Mesenteric fat pad (tissue), 1 donor: ENCODE measurements around the gene MYL9. TPM values are rescaled to one million over a fixed set of nuclear protein-coding genes. Genes with fewer than 3 reads are reported as not detected.
A peak's percentile ranks its signal among the peaks of the same experiment; 100 is the strongest.

Source experiments
- DNase-seq: peaks from one replicate; pipeline ENCODE4 v3.0.0-alpha.2; 2020; ENCODE audit warnings: low spot score
- total RNA-seq: library from RNA; stranded (reverse); fragmentation: NEBNext Ultra II Directional; extraction: Animal tissue kit (Norgen Biotek cat#: 25700); gene quantifications from one replicate; pipeline ENCODE4 v1.2.1, GENCODE V29; 2021
- donor health status: DM: yes; HTN: yes; CAD: no.

Gene MYL9
- total RNA-seq, 1 donor from 2014 or later = 518 TPM

- peak; percentile 72 for DNase-seq
Measured at GRCh38 chr20:36525620-36526365, 15.5 kb upstream of the MYL9 start.

DNA sequence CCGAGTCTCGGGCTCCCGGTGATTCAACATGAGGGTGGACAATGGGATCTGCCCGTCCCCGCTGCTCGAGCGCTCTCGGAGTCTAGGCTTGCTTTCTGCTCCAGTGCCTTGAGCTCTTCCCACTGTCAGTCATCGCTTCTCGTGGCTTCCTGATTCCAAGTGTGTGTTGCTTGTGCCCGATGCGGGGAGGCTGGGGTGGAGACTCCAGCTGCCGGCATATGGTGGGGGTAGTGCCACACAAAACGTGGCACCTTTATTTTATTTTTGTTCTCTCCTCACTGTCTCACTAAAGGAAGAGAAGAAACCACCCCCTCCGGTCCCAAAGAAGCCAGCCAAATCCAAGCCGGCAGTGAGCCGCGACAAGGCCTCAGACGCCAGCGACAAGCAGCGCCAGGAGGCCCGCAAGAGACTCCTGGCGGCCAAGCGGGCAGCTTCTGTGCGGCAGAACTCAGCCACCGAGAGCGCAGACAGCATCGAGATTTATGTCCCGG lies 14.8 kb upstream of the MYL9 start:
- peak; percentile 39 for DNase-seq

DNA sequence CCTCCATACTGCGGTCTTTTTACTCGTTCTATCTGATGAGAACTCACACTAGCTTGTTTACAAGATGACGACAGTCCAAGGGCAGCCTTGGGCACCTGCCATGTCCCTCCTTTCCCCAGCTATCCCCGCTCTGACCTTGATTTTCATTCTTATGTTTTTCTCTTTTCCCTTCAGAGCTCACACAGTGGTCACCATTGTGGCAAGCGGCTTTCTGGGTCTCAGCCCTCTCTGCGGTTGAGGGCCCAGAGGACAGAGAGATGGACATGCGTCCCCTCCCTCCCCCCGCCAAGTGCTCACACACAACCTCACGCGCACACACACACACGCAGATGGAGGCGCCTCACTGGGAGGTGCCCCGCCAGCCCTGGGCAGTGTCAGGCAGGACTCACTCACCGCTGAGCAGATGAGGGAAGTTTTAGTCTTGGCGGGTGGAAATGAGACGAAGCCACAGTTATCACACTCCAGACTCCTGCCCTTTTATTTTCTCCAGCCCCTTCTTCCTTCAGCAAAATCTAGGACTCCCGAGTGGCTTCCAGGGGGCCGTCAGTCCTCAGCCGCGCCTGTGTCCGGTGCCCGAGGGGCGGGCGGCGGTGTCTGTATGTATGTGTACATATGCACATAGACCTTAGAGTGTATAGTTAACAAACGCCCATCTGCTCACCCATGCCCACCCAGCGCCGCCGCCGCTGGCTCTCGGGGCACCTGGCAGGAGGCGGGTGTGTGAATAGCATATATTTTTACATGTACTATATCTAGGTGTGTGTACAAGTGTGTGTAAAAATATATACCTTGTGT lies 13.8 kb upstream of the MYL9 start:
- DNase-seq = peak; percentile 67

DNA sequence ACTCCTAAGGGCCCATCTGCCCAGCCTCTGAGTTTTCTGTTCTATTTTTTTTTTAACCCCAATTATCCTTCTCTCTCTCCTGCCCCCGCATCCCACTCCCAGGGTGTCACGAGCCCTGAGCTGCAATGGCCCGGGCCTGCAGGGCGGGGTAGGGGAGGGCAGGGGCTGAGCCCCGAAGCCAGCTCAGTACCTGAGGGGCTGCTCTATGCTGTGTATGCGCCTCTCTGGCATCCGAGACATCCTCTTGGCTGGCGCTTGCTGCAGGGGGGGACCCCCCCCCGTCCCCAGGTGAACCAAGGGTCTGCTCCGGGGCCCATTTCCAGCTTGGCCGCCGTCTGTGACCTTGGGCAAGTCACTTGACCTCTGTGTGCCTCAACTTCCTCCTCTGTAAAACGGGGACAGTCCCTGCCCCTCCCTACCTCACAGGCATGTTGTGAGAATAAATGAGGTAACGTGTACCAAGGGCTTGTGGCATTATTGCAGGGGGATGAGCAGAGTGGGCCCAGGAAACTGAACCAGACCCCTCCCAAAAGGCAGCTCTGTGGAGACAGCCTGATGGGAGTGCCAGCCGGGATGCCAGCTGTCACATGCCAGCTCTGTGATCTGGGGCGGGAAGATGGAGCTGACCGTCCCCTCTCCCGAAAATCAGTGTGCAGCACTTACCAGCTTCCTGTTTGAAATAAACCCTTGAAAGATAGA lies 13.0 kb upstream of the MYL9 start:
- DNase-seq = peak; percentile 62

- peak; percentile 69 for DNase-seq
Measured at GRCh38 chr20:36528875-36529417, 12.4 kb upstream of the MYL9 start.

GRCh38 chr20:36532388-36532787 lies 8.9 kb upstream of the MYL9 start:
- DNase-seq = no peak

GRCh38 chr20:36532822-36533221 lies 8.5 kb upstream of the MYL9 start:
- no peak for DNase-seq

DNA sequence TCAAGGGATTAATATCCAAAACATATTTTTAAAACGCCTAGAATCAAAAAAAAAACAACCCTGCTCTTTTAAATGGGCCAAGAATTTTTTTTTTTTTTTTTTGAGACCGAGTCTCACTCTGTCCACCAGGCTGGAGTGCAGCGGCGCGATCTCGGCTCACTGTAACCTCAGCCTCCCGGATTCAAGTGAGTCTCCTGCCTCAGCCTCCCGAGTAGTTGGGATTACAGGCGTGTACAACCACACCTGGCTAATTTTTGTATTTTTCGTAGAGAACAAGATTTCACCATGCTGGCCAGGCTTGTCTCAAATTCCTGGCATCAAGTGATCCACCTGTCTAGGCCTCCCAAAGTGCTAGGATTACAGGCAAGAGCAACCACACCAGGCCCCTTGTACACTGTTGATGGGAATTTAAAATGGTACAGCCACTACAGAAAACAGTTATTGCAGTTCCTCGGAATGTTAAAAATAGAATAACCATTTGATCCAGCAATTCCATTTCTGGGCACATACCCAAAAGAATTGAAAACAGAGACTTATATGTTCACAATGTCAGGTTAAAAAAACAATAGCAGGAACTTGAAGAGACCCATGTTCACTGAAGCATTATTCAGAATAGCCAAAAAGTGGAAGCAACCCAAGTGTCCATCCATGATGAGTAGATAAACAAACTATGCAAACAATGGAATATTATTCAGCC lies 3.1 kb upstream of the MYL9 start:
- DNase-seq = no peak

DNA sequence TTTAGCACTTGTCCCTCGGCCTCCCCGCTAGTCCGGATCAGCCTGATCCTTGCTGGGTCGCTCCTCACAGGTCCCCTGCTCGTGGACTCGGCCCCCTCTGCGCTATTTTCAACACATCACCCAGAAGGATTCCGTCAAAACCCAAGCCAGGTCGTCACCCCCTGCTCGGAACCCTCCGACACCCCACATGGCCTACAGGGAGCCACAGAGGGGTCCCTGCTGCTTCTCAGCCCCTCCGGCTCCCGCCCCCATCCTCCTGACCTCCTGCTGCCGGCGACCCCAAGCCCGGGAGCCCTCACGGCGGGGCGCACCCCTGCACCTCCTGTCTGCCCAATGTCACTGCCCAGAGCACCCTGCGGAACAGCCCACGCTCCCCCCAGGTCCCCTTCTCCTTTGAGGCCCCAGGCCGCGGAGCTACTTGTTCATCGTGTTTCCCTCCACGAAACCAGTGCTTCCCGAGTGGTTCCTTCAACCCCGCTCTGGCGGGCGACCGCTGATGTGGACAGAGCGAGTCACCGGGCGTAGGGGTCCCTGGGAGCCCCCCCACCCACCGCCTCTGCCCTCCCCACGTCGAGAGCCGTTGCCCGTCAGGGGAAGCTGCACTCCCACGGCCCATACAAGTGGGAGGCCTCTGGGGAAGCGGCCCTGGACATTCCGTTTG lies 638 bp upstream of the MYL9 start:
- DNase-seq = no peak

- DNase-seq = no peak
Measured at GRCh38 chr20:36541768-36542488, 609 bp downstream of the MYL9 start.

DNA sequence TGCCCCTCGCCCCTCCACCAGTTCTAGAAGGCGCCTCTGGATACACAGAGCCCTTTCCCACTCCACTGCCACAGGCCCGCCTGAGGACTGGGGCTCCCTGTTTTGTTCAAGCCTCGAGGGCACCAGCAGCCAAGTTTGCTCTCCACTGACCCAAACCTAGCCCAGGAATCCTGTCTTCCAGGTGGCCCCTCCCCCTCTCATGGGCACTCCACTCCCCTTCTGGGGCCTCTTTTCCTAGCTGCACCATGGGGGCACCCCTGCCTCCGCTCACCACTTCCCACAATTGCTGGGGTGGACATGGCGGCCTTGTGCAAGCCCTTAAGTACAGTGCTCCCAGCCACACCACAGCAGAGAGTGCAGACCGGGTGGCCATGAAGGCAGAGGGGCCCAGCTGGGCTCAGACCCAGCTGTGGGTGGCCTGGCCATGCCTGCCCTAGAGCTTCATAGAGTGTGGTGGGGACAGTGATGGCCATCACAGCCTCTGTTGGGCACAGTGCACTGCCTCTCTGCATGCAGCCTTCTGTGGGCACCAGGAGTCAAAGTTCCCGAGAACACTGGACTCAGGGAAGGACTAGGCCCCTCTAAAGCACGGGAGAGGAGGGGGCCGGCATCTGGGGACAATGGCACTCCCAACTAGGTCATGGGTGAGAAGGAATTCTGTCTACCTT lies 1.3 kb downstream of the MYL9 start:
- DNase-seq = no peak

DNA sequence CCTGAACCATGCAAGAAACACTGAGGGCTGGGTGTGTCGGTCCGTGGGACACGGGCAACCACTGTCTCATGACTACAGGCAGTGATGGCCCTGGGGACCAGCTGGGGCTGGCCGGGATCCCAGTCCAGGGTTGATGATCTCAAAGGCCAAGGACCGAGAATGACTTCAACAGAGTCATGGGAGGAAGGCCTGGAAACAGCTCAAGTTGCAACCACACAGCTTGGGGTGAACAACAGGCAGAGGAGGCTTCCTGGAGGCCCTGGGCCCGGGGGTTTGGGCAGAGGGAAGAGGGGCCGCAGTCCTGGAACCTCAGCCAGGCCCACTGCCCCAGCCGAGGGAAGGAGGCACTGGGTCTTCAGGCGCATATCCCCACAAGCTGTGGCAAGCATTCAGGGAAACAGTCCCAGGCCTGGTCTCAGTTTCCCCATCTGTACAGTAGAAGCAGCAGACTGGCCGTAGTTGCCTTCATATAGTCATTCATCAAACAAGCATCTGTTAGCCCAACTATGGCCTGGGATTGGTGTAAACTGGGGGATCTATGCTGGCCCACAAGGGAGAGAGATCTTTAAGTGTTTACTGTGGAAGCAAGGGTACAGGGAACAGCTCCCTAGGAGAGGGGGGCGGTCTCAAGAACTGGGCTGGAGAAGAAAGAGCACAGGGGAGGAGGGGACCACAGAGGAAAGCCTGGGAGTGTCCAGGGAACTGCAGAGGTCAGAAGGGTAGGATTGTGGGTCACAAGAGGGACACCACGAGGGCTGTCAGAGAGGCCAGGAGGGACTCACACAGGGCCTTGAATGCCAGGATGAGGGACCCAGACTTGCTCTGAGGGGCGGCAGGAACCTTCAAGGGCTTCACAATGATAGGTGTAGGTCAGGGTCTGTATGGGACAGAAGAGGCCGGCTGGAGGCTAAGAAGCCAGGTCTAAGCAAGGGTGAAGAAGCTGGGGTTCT lies 2.1 kb downstream of the MYL9 start:
- DNase-seq = no peak

GRCh38 chr20:36544134-36545018 lies 3.1 kb downstream of the MYL9 start:
- DNase-seq = no peak

GRCh38 chr20:36546111-36546736 lies 4.9 kb downstream of the MYL9 start:
- DNase-seq = no peak

- no peak for DNase-seq
Measured at GRCh38 chr20:36547186-36548005, 6.1 kb downstream of the MYL9 start.

GRCh38 chr20:36548006-36548315 lies 6.6 kb downstream of the MYL9 start:
- DNase-seq = no peak
